ENCODE results near the gene AGPS. TPM values are rescaled to one million over a fixed set of nuclear protein-coding genes. Genes with fewer than 3 reads are reported as not detected.

The AGPS gene
- total RNA-seq, 1 experiment from 2014 or later, result 107 TPM

DNA sequence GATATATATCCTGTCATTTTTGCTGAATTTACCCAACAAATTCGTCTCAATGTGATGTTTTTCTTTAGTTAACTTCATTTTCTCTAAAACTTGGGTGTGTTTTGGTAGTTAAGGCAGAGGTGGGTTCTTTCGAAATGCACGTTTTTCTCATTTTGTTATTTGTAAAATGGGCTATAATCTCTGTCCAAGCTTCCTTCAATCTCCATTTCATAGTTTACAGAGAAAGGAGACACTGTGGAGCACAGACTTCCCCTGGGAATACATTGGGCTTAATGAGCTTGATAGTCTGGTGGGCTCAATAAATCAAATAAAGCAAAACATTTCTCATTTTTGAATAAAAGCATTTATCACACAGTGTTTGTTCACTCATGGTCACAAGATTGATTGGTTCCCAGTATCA is 145.1 kb downstream of the AGPS start:
- Histone ChIP-seq H3K9me2 (ENCODE audit: insufficient read depth) (no peaks in the 10 kb centered on the region), H3K27me3 (ENCODE audit: insufficient read depth, low read depth) (no peaks in the 10 kb centered on the region), H3K27ac (no peak overlapping the region), H4K20me1 (ENCODE audit: insufficient read depth) (no peaks in the 10 kb centered on the region; the same call in 1 of the 2 replicates), H3K36me3 (ENCODE audit: low read depth) (no peaks in the 10 kb centered on the region), H3K4me1 (replicated peaks; ENCODE audit: insufficient read depth) (no peaks in the 10 kb centered on the region), H3F3A (ENCODE audit: insufficient read depth, low read depth) (no peaks in the 10 kb centered on the region), H3K9me3 (ENCODE audit: insufficient read depth, low read depth) (no peaks in the 10 kb centered on the region), H3K79me2 (ENCODE audit: low read depth) (no peaks in the 10 kb centered on the region), H3K4me2 (no peak overlapping the region), H2AFZ (no peak overlapping the region), H3K4me3 (no peak overlapping the region)
- DNase-seq, result no peak
- CTCF ChIA-PET, result no interaction called here
- BruUV-seq (replicated peaks), result no TSS peak
- intact Hi-C loops (cut with micrococcal nuclease; ENCODE audit: unreplicated experiment), result no loop called here
- POLR2A ChIA-PET (ENCODE audit: unreplicated experiment), result interaction anchor here (0.6 kb wide), 2 partner anchors 73 to 223 kb away, joined by 3 to 4 read pairs; no protein-coding TSS in a partner anchor
- TF ChIP-seq, protein P1, sequence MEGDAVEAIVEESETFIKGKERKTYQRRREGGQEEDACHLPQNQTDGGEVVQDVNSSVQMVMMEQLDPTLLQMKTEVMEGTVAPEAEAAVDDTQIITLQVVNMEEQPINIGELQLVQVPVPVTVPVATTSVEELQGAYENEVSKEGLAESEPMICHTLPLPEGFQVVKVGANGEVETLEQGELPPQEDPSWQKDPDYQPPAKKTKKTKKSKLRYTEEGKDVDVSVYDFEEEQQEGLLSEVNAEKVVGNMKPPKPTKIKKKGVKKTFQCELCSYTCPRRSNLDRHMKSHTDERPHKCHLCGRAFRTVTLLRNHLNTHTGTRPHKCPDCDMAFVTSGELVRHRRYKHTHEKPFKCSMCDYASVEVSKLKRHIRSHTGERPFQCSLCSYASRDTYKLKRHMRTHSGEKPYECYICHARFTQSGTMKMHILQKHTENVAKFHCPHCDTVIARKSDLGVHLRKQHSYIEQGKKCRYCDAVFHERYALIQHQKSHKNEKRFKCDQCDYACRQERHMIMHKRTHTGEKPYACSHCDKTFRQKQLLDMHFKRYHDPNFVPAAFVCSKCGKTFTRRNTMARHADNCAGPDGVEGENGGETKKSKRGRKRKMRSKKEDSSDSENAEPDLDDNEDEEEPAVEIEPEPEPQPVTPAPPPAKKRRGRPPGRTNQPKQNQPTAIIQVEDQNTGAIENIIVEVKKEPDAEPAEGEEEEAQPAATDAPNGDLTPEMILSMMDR (conservative IDR thresholded peaks at IDR 0.05), result no peak
- TF ChIP-seq EZH2 (IDR thresholded peaks at IDR 0.05; ENCODE audit: low read depth), result no peak

GRCh38 chr2:177538323-177538722 is 145.8 kb downstream of the AGPS start:
- CTCF ChIA-PET, result no interaction called here
- Histone ChIP-seq H3K27me3 (ENCODE audit: insufficient read depth, low read depth) (no peaks in the 10 kb centered on the region), H3K27ac (no peak overlapping the region), H3K36me3 (ENCODE audit: low read depth) (no peaks in the 10 kb centered on the region), H3K9me3 (ENCODE audit: insufficient read depth, low read depth) (no peaks in the 10 kb centered on the region), H3K79me2 (ENCODE audit: low read depth) (no peaks in the 10 kb centered on the region), H3K4me1 (replicated peaks; ENCODE audit: insufficient read depth) (no peaks in the 10 kb centered on the region), H3K4me3 (no peak overlapping the region), H4K20me1 (ENCODE audit: insufficient read depth) (no peaks in the 10 kb centered on the region; the same call in 1 of the 2 replicates), H3F3A (ENCODE audit: insufficient read depth, low read depth) (no peaks in the 10 kb centered on the region), H3K9me2 (ENCODE audit: insufficient read depth) (no peaks in the 10 kb centered on the region), H3K4me2 (no peak overlapping the region), H2AFZ (no peak overlapping the region)
- intact Hi-C loops (cut with micrococcal nuclease; ENCODE audit: unreplicated experiment), result no loop called here
- BruUV-seq (replicated peaks), result no TSS peak
- DNase-seq, result no peak
- POLR2A ChIA-PET (ENCODE audit: unreplicated experiment), result no interaction called here
- TF ChIP-seq EZH2 (IDR thresholded peaks at IDR 0.05; ENCODE audit: low read depth), result no peak
- TF ChIP-seq, protein P1 (conservative IDR thresholded peaks at IDR 0.05), result no peak

DNA sequence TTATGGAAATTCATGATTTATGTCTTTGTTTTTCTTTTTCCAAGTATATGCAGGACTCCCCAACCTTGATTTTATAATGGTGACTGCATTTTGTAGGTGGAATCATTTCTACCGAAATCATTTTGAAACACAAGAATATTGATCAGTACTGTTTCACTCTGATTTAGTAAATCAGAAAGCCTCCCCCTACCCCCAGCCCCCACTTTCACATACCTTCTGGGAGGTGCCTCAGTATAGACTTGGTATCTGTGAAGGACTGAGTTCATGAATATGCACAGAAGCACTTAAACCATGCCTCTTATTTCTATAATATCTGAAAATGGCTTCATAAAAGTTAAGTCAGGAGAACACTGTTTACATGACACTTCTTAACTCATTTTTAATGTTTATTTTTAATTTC is 147.7 kb downstream of the AGPS start:
- TF ChIP-seq, protein P1 (conservative IDR thresholded peaks at IDR 0.05), result no peak
- no peak for TF ChIP-seq EZH2 (IDR thresholded peaks at IDR 0.05; ENCODE audit: low read depth)
- Histone ChIP-seq H3K27me3 (ENCODE audit: insufficient read depth, low read depth) (no peaks in the 10 kb centered on the region), H3K4me1 (replicated peaks; ENCODE audit: insufficient read depth) (no peaks in the 10 kb centered on the region), H4K20me1 (ENCODE audit: insufficient read depth) (no peaks in the 10 kb centered on the region; the same call in 1 of the 2 replicates), H3K9me3 (ENCODE audit: insufficient read depth, low read depth) (no peaks in the 10 kb centered on the region), H2AFZ (no peak overlapping the region), H3K4me2 (no peak overlapping the region), H3F3A (ENCODE audit: insufficient read depth, low read depth) (no peaks in the 10 kb centered on the region), H3K36me3 (ENCODE audit: low read depth) (no peaks in the 10 kb centered on the region), H3K79me2 (ENCODE audit: low read depth) (no peaks in the 10 kb centered on the region), H3K4me3 (no peak overlapping the region), H3K27ac (no peak overlapping the region), H3K9me2 (ENCODE audit: insufficient read depth) (no peaks in the 10 kb centered on the region)
- intact Hi-C loops (cut with micrococcal nuclease; ENCODE audit: unreplicated experiment), result no loop called here
- ChIA-PET POLR2A (ENCODE audit: unreplicated experiment) (no interaction called here), CTCF (no interaction called here)
- DNase-seq, result no peak
- no TSS peak for BruUV-seq (replicated peaks)

All from PC-9 (cell line).